ENCODE data around the gene HECA.

Gene HECA

DNA sequence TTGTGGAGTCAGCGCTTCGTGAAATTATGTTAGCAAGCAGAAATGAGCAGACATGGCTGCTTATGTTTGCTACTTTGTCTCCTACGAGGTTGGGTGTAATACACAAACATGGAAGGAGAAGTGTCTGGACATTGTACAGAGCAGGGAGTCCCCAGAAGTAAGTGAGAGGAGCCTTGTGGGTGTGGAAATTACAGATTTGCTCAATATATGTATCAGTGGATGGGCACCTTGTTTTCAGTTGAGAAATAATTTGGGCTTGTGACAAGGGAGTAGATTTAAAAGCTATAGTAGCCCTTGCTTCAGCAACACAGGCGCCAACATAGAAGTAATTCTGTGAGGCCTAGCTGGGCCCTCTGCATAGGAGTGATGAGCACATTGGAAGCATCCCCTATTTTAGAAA, 49.2 kb downstream of the HECA start:
- H3K4me3 ChIP-seq (ENCODE audit: low read depth, low read length) = no peak overlapping the region
- DNase-seq (ENCODE audit: low read depth) = no peak
- TF ChIP-seq, protein P1, sequence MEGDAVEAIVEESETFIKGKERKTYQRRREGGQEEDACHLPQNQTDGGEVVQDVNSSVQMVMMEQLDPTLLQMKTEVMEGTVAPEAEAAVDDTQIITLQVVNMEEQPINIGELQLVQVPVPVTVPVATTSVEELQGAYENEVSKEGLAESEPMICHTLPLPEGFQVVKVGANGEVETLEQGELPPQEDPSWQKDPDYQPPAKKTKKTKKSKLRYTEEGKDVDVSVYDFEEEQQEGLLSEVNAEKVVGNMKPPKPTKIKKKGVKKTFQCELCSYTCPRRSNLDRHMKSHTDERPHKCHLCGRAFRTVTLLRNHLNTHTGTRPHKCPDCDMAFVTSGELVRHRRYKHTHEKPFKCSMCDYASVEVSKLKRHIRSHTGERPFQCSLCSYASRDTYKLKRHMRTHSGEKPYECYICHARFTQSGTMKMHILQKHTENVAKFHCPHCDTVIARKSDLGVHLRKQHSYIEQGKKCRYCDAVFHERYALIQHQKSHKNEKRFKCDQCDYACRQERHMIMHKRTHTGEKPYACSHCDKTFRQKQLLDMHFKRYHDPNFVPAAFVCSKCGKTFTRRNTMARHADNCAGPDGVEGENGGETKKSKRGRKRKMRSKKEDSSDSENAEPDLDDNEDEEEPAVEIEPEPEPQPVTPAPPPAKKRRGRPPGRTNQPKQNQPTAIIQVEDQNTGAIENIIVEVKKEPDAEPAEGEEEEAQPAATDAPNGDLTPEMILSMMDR (IDR thresholded peaks at IDR 0.05; ENCODE audit: low read depth, low read length, missing control alignments) = no peak

DNA sequence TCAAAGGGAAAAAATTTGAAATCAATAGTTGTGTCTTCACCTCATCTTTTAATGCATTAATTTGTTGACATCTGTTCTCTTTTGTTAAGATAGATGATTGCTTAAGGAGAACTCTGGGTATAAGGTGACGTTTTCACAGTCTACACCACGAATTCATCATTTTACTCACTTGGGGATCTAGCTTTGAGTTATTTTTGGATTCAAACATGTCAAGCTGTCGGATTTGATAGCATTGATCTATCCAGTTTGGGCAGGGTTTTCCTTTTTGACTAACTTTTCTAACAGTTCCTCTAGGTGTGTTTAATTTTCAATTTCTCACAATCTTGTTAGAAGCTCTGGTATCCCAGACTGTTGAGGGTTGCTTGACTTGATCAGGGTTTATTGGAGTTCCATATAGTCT, 49.6 kb downstream of the HECA start:
- H3K4me3 ChIP-seq (ENCODE audit: low read depth, low read length) = no peak overlapping the region
- TF ChIP-seq, protein P1 (IDR thresholded peaks at IDR 0.05; ENCODE audit: low read depth, low read length, missing control alignments) = no peak
- no peak for DNase-seq (ENCODE audit: low read depth)

DNA sequence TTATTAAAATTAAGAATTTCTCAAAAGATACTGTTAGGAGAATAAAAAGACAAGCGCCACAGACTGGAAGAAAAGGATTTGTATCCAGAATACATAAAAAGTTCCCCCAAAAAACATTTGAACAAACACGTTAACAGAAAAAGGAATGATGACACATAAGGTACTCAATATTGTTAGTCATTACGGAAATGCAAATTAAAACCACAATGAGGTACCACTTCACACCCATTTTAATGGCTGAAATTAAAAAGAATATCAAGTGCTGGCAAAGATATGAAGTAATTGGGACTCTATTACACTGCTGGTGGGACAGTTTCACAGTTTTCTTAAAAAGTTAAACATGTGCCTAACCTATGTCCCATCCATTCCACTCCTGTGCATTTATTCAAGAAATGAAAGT, 51.4 kb downstream of the HECA start:
- no peak overlapping the region for H3K4me3 ChIP-seq (ENCODE audit: low read depth, low read length)
- TF ChIP-seq, protein P1 (IDR thresholded peaks at IDR 0.05; ENCODE audit: low read depth, low read length, missing control alignments) = no peak
- no peak for DNase-seq (ENCODE audit: low read depth)

DNA sequence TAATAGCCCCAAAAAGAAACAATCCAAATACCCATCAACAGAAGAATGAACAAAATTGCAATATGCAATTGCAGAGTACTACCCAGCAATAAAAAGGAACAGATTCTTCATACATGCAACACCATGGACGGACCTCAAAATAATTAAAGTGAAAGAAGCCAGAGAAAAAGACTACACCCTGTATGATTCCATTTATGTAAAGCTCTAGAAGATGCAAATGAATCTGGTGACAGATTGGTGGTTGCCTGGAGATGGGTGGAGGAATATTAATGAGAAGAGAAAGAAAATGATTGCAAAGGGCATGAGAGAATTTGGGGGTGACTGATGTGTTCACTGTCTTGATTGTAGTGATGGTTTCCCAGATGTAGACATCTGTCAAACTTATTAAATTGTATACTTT, 51.8 kb downstream of the HECA start:
- no peak overlapping the region for H3K4me3 ChIP-seq (ENCODE audit: low read depth, low read length)
- no peak for DNase-seq (ENCODE audit: low read depth)
- TF ChIP-seq, protein P1 (IDR thresholded peaks at IDR 0.05; ENCODE audit: low read depth, low read length, missing control alignments) = no peak

DNA sequence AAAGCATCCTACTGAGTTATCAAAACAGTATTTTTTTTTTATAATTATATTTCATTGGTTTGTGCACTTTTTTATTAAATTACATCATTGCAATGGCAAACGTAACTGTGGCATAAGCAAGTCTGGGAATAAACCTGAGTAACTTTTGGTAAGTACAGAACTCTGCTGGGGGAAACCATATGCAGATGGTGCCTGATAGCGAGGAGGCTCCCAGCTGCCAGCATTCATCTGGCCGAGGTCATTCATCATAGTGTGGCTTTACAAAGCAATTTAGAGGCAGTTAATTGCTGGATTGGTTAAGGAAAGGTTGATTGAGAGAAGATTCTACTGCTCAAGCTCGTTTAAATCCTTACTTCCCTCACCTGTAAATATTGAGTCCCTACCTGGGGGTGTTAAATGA, 52.6 kb downstream of the HECA start:
- TF ChIP-seq, protein P1 (IDR thresholded peaks at IDR 0.05; ENCODE audit: low read depth, low read length, missing control alignments) = no peak
- H3K4me3 ChIP-seq (ENCODE audit: low read depth, low read length) = no peak overlapping the region
- no peak for DNase-seq (ENCODE audit: low read depth)

DNA sequence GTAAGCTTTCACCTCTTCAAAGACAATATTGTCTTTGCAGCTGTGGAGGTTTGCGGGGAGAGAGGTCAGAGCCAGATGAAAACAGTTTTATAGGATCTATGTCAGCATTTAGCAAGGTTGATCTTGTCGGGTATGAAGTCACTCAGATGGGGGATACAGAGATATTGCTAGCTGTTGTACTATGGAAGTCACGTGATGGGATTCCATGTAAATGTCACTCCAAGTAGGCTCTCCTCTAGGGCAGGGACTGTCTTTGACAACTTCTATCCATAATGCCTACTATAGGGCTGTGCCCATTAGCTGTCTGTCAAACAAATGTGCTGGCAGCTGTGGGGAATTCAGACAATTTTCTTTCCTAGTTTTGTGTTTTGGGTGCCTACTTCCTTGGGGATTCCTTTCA, 54.8 kb downstream of the HECA start:
- TF ChIP-seq, protein P1 (IDR thresholded peaks at IDR 0.05; ENCODE audit: low read depth, low read length, missing control alignments) = no peak
- H3K4me3 ChIP-seq (ENCODE audit: low read depth, low read length) = no peak overlapping the region
- DNase-seq (ENCODE audit: low read depth) = no peak

DNA sequence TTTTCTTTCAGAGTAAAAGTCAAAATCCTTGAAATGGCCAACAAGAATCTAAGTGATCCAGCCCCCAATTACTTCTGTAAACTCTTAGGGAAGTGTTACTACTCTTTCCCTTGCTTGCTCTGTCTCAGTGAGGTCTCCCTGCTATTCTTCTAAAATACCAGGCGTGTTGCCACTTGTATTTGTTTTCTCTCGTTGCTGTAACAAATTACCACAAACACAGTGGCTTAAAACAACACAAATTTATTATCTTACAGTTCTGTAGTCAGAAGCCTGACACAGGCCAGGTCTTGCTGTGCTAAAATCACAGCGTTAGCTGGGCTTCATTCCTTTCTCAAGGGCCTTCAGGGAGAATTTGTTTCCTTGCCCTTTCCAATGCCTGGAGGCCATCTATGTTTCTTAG, 59.9 kb downstream of the HECA start:
- DNase-seq (ENCODE audit: low read depth) = no peak
- no peak overlapping the region for H3K4me3 ChIP-seq (ENCODE audit: low read depth, low read length)
- TF ChIP-seq, protein P1 (IDR thresholded peaks at IDR 0.05; ENCODE audit: low read depth, low read length, missing control alignments) = no peak

All from GM12864 (cell line).